NCI-H146 (cell line): ENCODE data around the gene NIPA2.

Experiments used
- DNase-seq: peaks from one replicate; lab custom pipeline; 2025; lab: John Stamatoyannopoulos, UW

Gene NIPA2

DNA sequence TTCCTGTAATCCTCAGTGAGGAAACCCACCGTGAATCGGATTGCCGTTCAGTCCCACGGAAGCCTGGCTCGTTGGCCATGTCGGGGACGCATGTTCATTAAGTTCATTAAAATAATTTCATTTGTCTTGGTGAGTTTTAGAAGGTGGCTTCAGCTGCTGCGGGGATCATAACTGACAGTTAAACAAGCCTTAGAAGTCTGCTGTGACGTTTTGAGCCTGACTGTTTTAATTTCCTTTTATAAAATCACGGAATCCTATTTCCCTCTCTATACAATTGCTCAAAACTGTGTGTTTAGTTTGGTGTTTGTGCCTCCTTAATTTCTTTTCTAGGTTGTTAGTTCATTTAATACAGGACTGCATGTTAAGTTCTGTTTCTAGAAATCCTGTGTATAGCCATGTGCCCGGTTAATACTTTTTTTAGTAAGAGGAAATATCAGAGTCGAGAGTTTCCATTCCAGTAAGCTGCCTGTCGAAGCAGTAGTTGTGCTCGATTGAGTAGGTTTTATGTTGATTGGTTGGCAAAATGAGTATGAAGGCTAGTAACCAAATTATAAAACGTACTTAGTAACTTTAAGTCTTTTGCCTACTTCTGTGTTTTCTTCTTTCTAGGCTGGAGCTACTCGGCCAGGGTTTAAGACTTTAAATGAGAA lies 705 bp downstream of the NIPA2 start:
- DNase-seq: no peak

- DNase-seq: no peak
Observed at GRCh38 chr15:22844421-22845288, 6.2 kb downstream of the NIPA2 start.

DNA sequence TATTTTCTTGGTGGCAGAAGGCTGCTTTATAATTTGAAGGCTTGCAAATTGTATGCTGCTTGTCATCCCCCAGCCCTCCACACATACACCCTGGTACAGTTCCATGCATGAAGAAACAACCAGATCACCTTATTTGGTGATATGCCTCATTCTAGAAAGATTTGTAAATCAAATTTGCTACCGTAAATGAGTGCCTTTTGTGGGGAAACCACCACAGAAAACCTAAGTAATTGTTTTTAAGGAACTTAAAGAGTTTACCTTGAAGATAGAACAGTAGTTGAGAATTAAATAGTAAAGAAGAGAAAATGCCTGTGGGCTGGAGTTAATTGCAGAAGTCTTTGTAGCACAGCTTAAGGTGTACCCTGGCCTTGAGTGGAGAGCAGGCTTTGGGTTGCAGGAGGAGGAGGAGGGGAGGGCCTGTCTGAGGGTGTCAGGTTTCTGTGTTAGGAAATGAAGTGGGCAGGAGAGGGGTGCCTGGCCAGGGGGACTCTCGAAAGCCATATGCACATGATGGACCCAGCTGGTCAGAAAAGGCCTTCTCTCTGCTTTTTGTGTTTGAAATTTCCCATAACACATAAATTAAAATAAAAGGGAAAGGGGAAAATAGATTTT lies 6.9 kb downstream of the NIPA2 start:
- no peak for DNase-seq

- DNase-seq: no peak
Observed at GRCh38 chr15:22846073-22846472, 7.6 kb downstream of the NIPA2 start.

GRCh38 chr15:22850055-22850454 lies 11.6 kb downstream of the NIPA2 start:
- no peak for DNase-seq

- no peak for DNase-seq
Observed at GRCh38 chr15:22851513-22851912, 13.0 kb downstream of the NIPA2 start.

DNA sequence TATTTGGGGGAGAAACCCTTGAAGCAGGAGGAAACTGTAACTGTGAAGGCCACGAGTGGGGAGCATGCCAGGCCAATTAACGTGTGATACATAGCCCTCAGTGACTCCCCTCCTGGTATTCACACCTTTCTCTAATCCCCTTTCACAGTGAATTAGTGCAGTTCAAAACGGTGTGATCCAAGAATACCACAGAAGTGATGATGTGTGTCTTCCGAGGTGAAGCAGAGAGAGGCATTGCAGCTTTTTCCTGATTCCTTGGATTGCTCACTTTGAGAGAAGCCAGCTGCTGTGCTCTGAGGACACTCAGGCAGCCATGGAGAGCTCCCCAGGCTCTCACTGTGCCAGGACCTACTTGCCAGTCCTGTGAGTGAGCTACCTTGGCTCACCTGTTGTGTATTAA lies 17.3 kb downstream of the NIPA2 start:
- DNase-seq: no peak

GRCh38 chr15:22856659-22857058 lies 18.2 kb downstream of the NIPA2 start:
- no peak for DNase-seq

DNA sequence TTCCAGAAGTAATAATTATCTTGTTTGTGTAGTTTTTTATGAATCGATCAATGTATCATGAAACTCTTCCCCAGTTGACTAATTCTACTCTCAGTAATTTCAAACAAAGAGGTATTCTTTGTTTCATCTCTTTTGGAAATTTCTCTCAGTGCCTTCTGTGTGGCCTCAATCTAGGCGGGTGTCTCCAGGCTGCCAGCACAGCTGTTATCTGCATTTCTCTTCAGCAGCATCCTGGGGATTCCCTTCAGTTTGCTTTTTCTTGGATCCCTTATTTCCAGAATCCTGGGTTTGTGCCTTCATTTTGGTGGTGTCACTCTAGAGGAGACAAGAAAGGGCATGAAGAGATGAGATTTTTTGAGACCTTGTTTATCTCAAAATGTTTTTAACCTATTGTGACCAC lies 22.7 kb downstream of the NIPA2 start:
- DNase-seq: no peak

DNA sequence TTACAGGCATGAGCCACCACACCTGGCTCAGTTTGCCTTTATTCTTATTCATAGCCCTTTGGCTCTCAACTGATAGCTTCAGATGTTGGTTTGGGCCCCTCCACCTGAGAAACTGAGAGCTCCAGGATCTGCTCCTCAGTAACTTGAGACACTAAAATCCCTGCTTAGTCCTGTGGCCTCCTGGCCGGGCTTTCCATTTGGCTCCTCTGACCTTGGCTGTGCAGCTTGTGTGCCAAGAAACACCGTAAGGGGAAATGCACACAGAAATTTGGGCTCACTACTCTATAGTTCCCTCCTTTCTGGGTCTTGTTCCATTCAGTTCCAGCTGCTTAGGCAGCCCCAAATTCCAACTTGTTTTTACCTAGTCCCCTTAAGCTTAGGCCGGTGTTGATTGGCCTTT lies 24.9 kb downstream of the NIPA2 start:
- DNase-seq: no peak

DNA sequence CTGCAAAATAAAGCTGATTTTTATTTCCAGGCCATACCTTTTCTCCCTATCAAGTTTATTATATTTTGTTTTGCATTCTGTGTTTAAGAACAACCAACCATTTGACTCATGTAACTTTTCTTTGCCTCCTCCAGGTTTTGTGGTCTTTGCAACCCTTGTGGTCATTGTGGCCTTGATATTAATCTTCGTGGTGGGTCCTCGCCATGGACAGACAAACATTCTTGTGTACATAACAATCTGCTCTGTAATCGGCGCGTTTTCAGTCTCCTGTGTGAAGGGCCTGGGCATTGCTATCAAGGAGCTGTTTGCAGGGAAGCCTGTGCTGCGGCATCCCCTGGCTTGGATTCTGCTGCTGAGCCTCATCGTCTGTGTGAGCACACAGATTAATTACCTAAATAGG lies 27.6 kb downstream of the NIPA2 start:
- no peak for DNase-seq

DNA sequence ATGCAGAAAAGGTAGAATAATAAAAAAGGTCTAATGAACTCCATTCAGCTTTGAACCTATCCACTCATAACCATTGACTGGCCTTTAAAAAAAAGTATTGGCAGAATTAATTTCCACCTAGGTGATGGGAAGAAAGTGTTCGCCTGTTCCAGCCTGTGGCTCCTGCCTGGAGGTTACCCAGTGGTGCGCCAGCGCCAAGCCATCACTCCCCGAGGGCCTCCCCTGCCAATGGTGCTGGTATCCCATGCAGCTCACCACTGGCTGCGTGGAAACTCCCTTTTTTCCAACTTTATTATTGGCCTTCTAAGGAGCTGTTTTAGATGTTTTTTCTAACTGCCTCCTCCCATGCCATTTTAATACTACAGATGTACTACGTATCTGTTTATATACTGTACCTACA lies 29.4 kb downstream of the NIPA2 start:
- DNase-seq: no peak

DNA sequence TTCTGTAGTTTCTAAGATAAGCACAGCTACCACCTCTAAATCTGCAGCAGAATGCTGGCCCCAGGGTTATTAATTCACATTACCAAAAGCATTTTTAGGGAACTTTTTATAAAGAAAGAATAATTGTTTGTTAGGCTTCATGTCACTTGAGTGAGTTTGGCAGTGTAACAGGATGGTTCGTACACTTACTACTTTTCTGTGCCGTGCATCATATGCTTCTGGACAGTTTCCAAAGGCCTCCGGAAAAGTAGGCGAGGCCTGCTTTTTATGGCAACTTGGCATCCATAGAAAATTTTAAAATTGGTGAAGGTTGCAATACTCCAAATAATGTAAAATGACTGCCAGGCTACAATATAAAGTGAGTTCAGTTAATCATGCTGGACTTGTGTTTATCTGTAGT lies 30.0 kb downstream of the NIPA2 start:
- DNase-seq: no peak

- no peak for DNase-seq
Observed at GRCh38 chr15:22868928-22869327, 30.5 kb downstream of the NIPA2 start.

- no peak for DNase-seq
Observed at GRCh38 chr15:22869856-22870255, 31.4 kb downstream of the NIPA2 start.

DNA sequence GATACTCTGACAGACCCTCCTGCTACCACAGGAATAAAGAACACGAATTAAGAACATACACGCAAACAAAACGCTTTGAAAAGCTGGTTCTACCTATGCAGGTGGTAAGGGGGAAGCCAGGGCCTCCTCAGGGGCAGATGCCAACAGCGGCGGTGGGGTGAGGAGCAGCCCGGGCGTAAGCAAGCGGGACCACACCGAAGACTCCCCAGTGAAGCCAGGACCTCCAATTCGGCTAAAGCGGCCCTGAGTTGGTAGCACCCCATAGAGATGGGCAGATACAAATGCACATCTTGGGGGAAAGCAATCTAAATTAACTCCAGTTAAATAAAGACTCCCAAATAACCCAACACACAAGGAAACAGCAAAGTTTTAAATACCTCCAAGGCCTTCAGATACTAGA lies 32.4 kb downstream of the NIPA2 start:
- DNase-seq: no peak

- no peak for DNase-seq
Observed at GRCh38 chr15:22871481-22872086, 33.1 kb downstream of the NIPA2 start.

GRCh38 chr15:22872936-22873701 lies 34.7 kb downstream of the NIPA2 start:
- DNase-seq: no peak

DNA sequence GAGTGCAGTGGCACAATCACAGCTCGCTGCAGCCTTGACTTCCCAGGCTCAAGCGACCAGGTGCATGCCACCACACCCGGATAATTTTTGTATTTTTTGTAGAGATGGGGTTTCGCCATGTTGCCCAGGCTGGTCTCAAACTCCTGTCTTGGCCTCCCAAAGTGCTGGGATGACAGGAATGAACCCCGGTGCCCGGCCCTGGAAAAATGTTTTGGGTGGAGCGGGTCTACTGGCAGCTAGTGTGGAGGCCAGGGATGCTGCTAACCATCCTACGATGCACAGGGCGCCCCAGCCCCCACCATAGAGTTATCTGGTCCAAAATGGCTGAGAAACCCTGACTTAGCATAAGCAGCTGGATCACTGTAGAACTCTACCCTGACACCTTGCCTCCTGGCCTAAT lies 35.4 kb downstream of the NIPA2 start:
- no peak for DNase-seq

- DNase-seq: no peak
Observed at GRCh38 chr15:22874256-22874655, 35.8 kb downstream of the NIPA2 start.

- peak; percentile 0 for DNase-seq
Observed at GRCh38 chr15:22874966-22875365, 36.5 kb downstream of the NIPA2 start.

GRCh38 chr15:22877117-22877516 lies 38.7 kb downstream of the NIPA2 start:
- no peak for DNase-seq
